ENCODE data around the gene ZFP36L2. TPM values are rescaled to one million over a fixed set of nuclear protein-coding genes. Genes with fewer than 3 reads are reported as not detected.

The ZFP36L2 gene
- total and polyA plus RNA-seq, 9 of the 15 experiments (the other 6 are each of a cell fraction or from before 2014, with no cell fraction given) = 4.1 to 60.6 (median 20.3) TPM

GRCh38 chr2:43190311-43191052 lies 35.9 kb downstream of the ZFP36L2 start (continued):
- TF ChIP-seq NFXL1 (CRISPR knock-in tag; IDR thresholded peaks at IDR 0.05) (no peak), BRD9 (IDR thresholded peaks at IDR 0.05; ENCODE audit: low read depth, partially characterized antibody) (peak; percentile 50), ARID1B (IDR thresholded peaks at IDR 0.05) (peak; percentile 97), POLR2H (tag; IDR thresholded peaks at IDR 0.05; ENCODE audit: low read depth) (no peak), CHD1 (IDR thresholded peaks at IDR 0.05; ENCODE audit: low read length) (no peak), CHAMP1 (IDR thresholded peaks at IDR 0.05) (0 out of 2 replicates have a peak, but pooled peaks have one; percentile 56), ZZZ3 (IDR thresholded peaks at IDR 0.05) (no peak), NCOA6 (IDR thresholded peaks at IDR 0.05) (no peak), ZFP91 (CRISPR knock-in tag; IDR thresholded peaks at IDR 0.05) (no peak), CCAR2 (IDR thresholded peaks at IDR 0.05; ENCODE audit: low read depth, low read length) (no peak), ZNF217 (CRISPR knock-in tag; IDR thresholded peaks at IDR 0.05) (no peak), ZNF324 (CRISPR knock-in tag; IDR thresholded peaks at IDR 0.05) (peak; percentile 54; the same call in 1 of the 2 replicates), MTA2 (IDR thresholded peaks at IDR 0.05; ENCODE audit: low read depth) (peak; percentile 81), MAX (CRISPR knock-in tag; IDR thresholded peaks at IDR 0.05) (0 out of 2 replicates have a peak, but pooled peaks have one; percentile 32), POU5F1 (IDR thresholded peaks at IDR 0.05; ENCODE audit: borderline replicate concordance, low read depth, low read length, partially characterized antibody) (no peak), NFIX (CRISPR knock-in tag; IDR thresholded peaks at IDR 0.05; ENCODE audit: low read depth) (no peak), POLR2B (IDR thresholded peaks at IDR 0.05; ENCODE audit: low read depth, partially characterized antibody) (no peak), ARID3A (IDR thresholded peaks at IDR 0.05; ENCODE audit: borderline replicate concordance, low read depth, low read length) (no peak), ELF2 (CRISPR knock-in tag; IDR thresholded peaks at IDR 0.05) (peak; percentile 33; the same call in 1 of the 2 replicates)
- TF ChIP-seq, protein P1, sequence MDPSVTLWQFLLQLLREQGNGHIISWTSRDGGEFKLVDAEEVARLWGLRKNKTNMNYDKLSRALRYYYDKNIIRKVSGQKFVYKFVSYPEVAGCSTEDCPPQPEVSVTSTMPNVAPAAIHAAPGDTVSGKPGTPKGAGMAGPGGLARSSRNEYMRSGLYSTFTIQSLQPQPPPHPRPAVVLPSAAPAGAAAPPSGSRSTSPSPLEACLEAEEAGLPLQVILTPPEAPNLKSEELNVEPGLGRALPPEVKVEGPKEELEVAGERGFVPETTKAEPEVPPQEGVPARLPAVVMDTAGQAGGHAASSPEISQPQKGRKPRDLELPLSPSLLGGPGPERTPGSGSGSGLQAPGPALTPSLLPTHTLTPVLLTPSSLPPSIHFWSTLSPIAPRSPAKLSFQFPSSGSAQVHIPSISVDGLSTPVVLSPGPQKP (CRISPR knock-in tag; IDR thresholded peaks at IDR 0.05) = no peak

Measured in K562 (cell line).